Gastrocnemius medialis (tissue), 4 donors: ENCODE data around the gene MYH3.

Experiments used
- POLR2A ChIP-seq, 2 donors: fragments of 450-650 bp; IDR thresholded peaks; one replicate each; pipeline ENCODE4 v1.6.1; 2017; ENCODE audit warnings: antibody characterized with exemption in 2 of 2, mild to moderate bottlenecking in 2 of 2, moderate library complexity in 2 of 2
- TF ChIP-seq, protein P1 (sequence below), 5 experiments: fragments of 450-650 bp in 3 of 5; fragments of 200-600 bp in 2 of 5; sonication (generic) in 2 of 5; IDR thresholded peaks in 4 of 5; conservative IDR thresholded peaks in 1 of 5; 1 replicate in 4 of 5; 2 replicates in 1 of 5; pipeline ENCODE4 v1.5.1; 2016 to 2019; ENCODE audit warnings: antibody characterized with exemption in 5 of 5, mild to moderate bottlenecking in 3 of 5, moderate library complexity in 3 of 5

DNA sequence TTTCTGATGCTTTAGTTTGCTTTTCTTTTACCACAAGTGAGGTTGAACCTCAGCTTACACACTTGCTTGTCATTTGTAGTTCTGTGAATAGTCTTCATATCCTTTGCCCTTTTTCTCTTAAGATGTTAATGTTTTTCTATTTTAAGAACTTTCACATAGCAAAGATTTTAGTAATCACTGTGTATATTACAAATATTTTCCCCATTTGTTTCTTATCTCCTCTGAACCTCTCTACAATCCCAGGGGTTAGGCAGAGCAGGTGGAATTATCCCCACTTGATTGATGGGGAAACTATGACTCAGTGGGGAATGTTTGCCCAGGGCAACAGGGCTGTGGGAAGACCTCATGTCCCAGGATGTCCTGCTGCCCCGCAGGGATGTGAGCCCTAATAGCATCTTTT is 11.7 kb upstream of the MYH3 start:
- TF ChIP-seq, protein P1, sequence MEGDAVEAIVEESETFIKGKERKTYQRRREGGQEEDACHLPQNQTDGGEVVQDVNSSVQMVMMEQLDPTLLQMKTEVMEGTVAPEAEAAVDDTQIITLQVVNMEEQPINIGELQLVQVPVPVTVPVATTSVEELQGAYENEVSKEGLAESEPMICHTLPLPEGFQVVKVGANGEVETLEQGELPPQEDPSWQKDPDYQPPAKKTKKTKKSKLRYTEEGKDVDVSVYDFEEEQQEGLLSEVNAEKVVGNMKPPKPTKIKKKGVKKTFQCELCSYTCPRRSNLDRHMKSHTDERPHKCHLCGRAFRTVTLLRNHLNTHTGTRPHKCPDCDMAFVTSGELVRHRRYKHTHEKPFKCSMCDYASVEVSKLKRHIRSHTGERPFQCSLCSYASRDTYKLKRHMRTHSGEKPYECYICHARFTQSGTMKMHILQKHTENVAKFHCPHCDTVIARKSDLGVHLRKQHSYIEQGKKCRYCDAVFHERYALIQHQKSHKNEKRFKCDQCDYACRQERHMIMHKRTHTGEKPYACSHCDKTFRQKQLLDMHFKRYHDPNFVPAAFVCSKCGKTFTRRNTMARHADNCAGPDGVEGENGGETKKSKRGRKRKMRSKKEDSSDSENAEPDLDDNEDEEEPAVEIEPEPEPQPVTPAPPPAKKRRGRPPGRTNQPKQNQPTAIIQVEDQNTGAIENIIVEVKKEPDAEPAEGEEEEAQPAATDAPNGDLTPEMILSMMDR (IDR thresholded peaks at IDR 0.05 in 4 of 5, conservative IDR thresholded peaks at IDR 0.05 in 1 of 5): no peak
- no peak for TF ChIP-seq POLR2A (IDR thresholded peaks at IDR 0.05)
